HEK293 (cell line): ENCODE results near the gene TRA2A.

Source experiments
- CTCF ChIP-seq: fragments of 450-650 bp; formaldehyde crosslinking; IDR thresholded peaks from 2 replicates; pipeline ENCODE4 v1.5.1; 2016; ENCODE audit warnings: missing biosample characterization, missing genetic modification characterization
- HOXA7 ChIP-seq: sonication (generic); formaldehyde crosslinking; IDR thresholded peaks from 2 replicates; pipeline ENCODE4 v1.8.1; 2022; ENCODE audit warnings: missing genetic modification reagents, borderline replicate concordance
- ZNF175 ChIP-seq: fragments of 450-650 bp; formaldehyde crosslinking; IDR thresholded peaks from 2 replicates; pipeline ENCODE4 v1.5.1; 2016; ENCODE audit warnings: missing biosample characterization, missing genetic modification characterization
- ZNF274 ChIP-seq, 2 experiments: fragments of 200-500 bp in 1 of 2; fragments of 450-650 bp in 1 of 2; sonication (Bioruptor generic) in 1 of 2; formaldehyde crosslinking in 1 of 2; IDR thresholded peaks; 2 replicates each; pipeline versions ENCODE4 v1.5.1 to v1.6.1; 2014 to 2016; ENCODE audit warnings: borderline replicate concordance in 1 of 2, inconsistent platforms in 1 of 2, low read length in 1 of 2, missing biosample characterization in 1 of 2, missing genetic modification characterization in 1 of 2
- ZNF292 ChIP-seq: fragments of 450-650 bp; formaldehyde crosslinking; IDR thresholded peaks from 2 replicates; pipeline ENCODE4 v1.5.1; 2016; ENCODE audit warnings: low read depth, missing biosample characterization, missing genetic modification characterization, borderline replicate concordance
- ZNF560 ChIP-seq: fragments of 450-650 bp; formaldehyde crosslinking; IDR thresholded peaks from 2 replicates; pipeline ENCODE4 v1.5.1; 2017; ENCODE audit warnings: missing biosample characterization, missing genetic modification characterization, borderline replicate concordance
- ZNF585B ChIP-seq: fragments of 450-650 bp; formaldehyde crosslinking; IDR thresholded peaks from 2 replicates; pipeline ENCODE4 v1.5.1; 2016; ENCODE audit warnings: missing biosample characterization, missing genetic modification characterization
- ZNF792 ChIP-seq: fragments of 450-650 bp; formaldehyde crosslinking; IDR thresholded peaks from 2 replicates; pipeline ENCODE4 v1.5.1; 2016; ENCODE audit warnings: missing biosample characterization, missing genetic modification characterization

- TF ChIP-seq CTCF (tag by site-specific recombination) (no peak), ZNF560 (tag by site-specific recombination) (no peak), ZNF585B (tag by site-specific recombination) (no peak), ZNF175 (no peak), ZNF292 (no peak), ZNF792 (tag by site-specific recombination) (no peak), ZNF274 (IDR thresholded peaks at IDR 0.05; ENCODE audit: low read length) (no peak), ZNF274 (tag by site-specific recombination; IDR thresholded peaks at IDR 0.05; ENCODE audit: borderline replicate concordance) (no peak), HOXA7 (no peak)
Observed at GRCh38 chr7:23490357-23491135, 41.2 kb downstream of the TRA2A start.
